HCT116 (cell line): ENCODE data around the gene FILIP1.

Experiments used
- CEBPB ChIP-seq: IDR thresholded peaks from 2 replicates; pipeline ENCODE4 v1.6.1; 2012; ENCODE audit warnings: low read depth
- CTCF ChIP-seq, 3 experiments: fragments of 200-600 bp in 1 of 3; sonication (generic) in 1 of 3; IDR thresholded peaks in 2 of 3; conservative IDR thresholded peaks in 1 of 3; 2 replicates each; pipeline ENCODE4 v1.5.1; 2012 to 2017; ENCODE audit warnings: low read depth in 2 of 3, low read length in 2 of 3, antibody characterized with exemption in 1 of 3, borderline replicate concordance in 1 of 3, control low read depth in 1 of 3, mild to moderate bottlenecking in 1 of 3, mixed read lengths in 1 of 3, mixed run types in 1 of 3, moderate library complexity in 1 of 3; ENCODE audit not compliant: insufficient read depth in 1 of 3
- EGR1 ChIP-seq: IDR thresholded peaks from 2 replicates; pipeline ENCODE4 v1.6.1; 2012; ENCODE audit warnings: low read depth
- EZH2 ChIP-seq: fragments of 200-600 bp; sonication (generic); IDR thresholded peaks from 2 replicates; pipeline ENCODE4 v1.6.1; 2017; ENCODE audit warnings: antibody characterized with exemption, mixed run types
- MAX ChIP-seq: IDR thresholded peaks from 2 replicates; pipeline ENCODE4 v1.6.1; 2012
- POLR2A ChIP-seq: IDR thresholded peaks from 2 replicates; pipeline ENCODE4 v1.7.0; 2011; ENCODE audit warnings: borderline replicate concordance; ENCODE audit not compliant: insufficient read depth, insufficient read length; ENCODE audit errors: extremely low read depth
- POLR2AphosphoS5 ChIP-seq: IDR thresholded peaks from 2 replicates; pipeline ENCODE4 v1.6.1; 2011; ENCODE audit warnings: mild to moderate bottlenecking, low read depth, low read length, moderate library complexity
- RAD21 ChIP-seq: IDR thresholded peaks from 2 replicates; pipeline ENCODE4 v1.6.1; 2012; ENCODE audit warnings: low read depth, mild to moderate bottlenecking
- REST ChIP-seq: IDR thresholded peaks from 2 replicates; pipeline ENCODE4 v1.6.1; 2012; ENCODE audit warnings: low read depth
- SRF ChIP-seq: IDR thresholded peaks from 2 replicates; pipeline ENCODE4 v1.6.1; 2012; ENCODE audit warnings: low read depth
- TCF7L2 ChIP-seq: IDR thresholded peaks from 2 replicates; pipeline ENCODE4 v1.7.0; 2011; ENCODE audit warnings: borderline replicate concordance, inconsistent platforms; ENCODE audit not compliant: insufficient read depth, insufficient read length; ENCODE audit errors: extremely low read depth
- YY1 ChIP-seq: IDR thresholded peaks from 2 replicates; pipeline ENCODE4 v1.6.1; 2011; ENCODE audit warnings: low read length, low read depth, moderate library complexity, mild to moderate bottlenecking; ENCODE audit not compliant: insufficient replicate concordance; ENCODE audit errors: extremely low read depth
- ZFX ChIP-seq: fragments of 450-650 bp; IDR thresholded peaks from 2 replicates; pipeline ENCODE4 v1.6.1; 2017
- ZNF274 ChIP-seq: fragments of 200-500 bp; sonication (Bioruptor generic); IDR thresholded peaks from 2 replicates; pipeline ENCODE4 v1.6.1; 2014; ENCODE audit warnings: mild to moderate bottlenecking, low read depth, low read length, inconsistent platforms

GRCh38 chr6:75460681-75461080, 32.9 kb downstream of the FILIP1 start:
- no peak for TF ChIP-seq CTCF (IDR thresholded peaks at IDR 0.05 in 2 of 3, conservative IDR thresholded peaks at IDR 0.05 in 1 of 3; ENCODE audit: borderline replicate concordance in 1 of 3, insufficient read depth in 1 of 3, low read depth in 2 of 3, low read length in 2 of 3)
- TF ChIP-seq REST = no peak
- no peak for TF ChIP-seq POLR2A
- no peak for TF ChIP-seq CEBPB
- no peak for TF ChIP-seq YY1
- no peak for TF ChIP-seq EZH2
- no peak for TF ChIP-seq SRF
- no peak for TF ChIP-seq ZFX
- TF ChIP-seq ZNF274 = no peak
- TF ChIP-seq TCF7L2 = no peak
- no peak for TF ChIP-seq MAX
- TF ChIP-seq POLR2AphosphoS5 = no peak
- no peak for TF ChIP-seq EGR1
- no peak for TF ChIP-seq RAD21
